ENCODE measurements around the gene NCKAP5.

DNA sequence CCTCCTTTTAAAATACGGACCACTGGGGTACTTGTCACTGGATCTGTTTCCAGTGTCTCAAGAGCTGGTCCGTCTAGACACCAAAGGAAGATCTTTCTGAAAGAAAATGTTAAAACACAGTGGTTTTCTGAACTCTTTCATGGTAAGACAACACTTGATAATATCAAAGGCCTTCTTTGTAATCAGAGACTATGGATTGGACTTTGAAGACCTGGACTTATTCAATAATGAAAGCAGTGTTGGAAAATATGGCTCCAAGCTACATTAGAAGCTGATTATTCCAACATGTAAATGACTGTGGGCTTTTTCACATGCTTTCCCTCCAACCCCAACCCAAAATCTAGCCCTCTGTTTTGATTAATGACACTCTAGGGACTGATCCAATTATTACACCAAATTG is 568.8 kb downstream of the NCKAP5 start:
- TF ChIP-seq, protein P1, sequence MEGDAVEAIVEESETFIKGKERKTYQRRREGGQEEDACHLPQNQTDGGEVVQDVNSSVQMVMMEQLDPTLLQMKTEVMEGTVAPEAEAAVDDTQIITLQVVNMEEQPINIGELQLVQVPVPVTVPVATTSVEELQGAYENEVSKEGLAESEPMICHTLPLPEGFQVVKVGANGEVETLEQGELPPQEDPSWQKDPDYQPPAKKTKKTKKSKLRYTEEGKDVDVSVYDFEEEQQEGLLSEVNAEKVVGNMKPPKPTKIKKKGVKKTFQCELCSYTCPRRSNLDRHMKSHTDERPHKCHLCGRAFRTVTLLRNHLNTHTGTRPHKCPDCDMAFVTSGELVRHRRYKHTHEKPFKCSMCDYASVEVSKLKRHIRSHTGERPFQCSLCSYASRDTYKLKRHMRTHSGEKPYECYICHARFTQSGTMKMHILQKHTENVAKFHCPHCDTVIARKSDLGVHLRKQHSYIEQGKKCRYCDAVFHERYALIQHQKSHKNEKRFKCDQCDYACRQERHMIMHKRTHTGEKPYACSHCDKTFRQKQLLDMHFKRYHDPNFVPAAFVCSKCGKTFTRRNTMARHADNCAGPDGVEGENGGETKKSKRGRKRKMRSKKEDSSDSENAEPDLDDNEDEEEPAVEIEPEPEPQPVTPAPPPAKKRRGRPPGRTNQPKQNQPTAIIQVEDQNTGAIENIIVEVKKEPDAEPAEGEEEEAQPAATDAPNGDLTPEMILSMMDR (IDR thresholded peaks at IDR 0.05; ENCODE audit: borderline replicate concordance, extremely low read depth, low read length, poor library complexity, severe bottlenecking) = no peak
- no peak for TF ChIP-seq EZH2 (IDR thresholded peaks at IDR 0.05; ENCODE audit: borderline replicate concordance, low read depth, low read length, severe bottlenecking)

Measured in DND-41 (cell line).